ENCODE data around the gene ZMIZ1. TPM values are rescaled to one million over a fixed set of nuclear protein-coding genes. Genes with fewer than 3 reads are reported as not detected.

ZMIZ1 gene
- total RNA-seq, 1 donor from 2014 or later: 29.5 TPM

DNA sequence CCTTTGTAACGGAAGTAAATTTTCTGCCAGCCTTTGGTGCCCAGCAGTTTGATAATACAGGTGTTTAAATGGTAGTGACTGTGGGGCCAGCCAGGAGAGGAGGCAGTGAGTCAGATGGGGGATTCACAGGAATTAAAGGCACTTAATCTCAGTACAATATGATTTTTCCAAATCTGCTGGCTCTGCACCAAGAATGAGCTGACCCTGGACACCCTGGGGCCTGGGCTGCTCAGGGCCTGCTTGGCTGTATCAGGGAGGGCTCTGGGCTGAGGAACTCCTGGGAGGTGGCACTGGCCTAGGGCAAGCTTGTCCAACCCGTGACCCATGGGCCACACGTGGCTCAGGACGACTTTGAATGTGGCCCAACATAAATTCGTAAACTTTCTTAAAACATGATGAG, 104.1 kb downstream of the ZMIZ1 start:
- no peak for DNase-seq

- DNase-seq: no peak
Measured at GRCh38 chr10:79173582-79174262, 105.0 kb downstream of the ZMIZ1 start.

GRCh38 chr10:79176052-79176501, 107.3 kb downstream of the ZMIZ1 start:
- no peak for DNase-seq

DNA sequence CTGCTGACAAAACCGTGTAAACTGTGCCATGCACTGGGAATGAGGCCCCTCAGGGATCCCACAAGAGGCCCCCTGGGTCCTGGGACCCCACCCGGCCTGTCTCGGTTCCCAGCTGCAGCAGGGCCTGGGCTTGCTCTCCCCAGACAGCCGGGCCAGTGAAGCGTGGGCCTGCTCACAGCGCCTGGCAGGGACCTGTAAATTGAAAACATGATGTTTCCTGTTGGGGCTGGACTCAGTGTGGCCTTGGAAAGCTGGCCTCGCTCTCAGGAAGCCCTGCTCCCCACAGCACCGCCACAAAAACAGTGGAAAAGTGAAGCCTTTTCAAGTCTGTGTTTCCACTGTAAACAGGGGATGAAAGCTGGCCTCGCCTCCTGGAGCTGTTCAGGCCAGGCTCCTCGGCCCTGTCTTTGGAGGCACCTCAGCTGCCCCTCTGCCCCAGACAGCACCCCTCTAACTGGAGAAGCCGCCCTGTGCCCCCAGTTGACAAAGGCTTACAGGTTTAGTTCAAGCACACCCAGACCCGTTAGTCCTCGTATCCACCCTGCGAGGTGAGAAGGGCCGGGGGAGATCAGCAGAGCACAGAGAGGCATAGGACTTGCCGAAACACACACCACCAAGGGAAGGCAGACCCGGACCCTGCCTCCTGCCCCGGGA, 108.3 kb downstream of the ZMIZ1 start:
- no peak for DNase-seq

GRCh38 chr10:79178070-79178576, 109.4 kb downstream of the ZMIZ1 start:
- DNase-seq: no peak

DNA sequence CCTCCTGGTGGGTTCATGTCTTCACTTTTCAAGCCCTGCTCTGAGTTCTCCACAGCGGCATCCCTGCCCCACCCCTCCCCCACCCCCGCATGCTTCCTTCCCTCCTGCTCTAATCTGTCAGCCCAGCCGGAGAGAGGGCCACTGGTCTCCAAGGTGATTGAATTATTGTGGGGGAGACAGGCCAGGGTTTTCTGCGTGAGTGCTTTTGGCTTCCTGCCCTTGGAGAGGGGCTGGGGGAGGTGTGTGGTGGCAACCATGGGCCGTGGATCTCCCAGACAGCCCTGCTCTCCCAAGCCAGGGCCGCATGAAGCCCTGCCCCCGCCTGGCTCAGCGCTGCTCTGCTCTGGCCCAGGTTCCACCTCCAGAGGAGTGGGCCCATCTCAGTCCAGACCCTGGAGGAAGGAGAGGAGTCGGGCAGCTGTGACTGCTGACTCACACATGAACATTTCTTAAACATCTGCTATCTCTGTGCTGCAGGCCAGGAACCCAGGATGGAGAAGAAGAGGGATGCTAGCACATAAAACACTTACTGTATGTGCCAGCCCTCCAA, 109.9 kb downstream of the ZMIZ1 start:
- DNase-seq: no peak

GRCh38 chr10:79179164-79179956, 110.6 kb downstream of the ZMIZ1 start:
- no peak for DNase-seq

DNA sequence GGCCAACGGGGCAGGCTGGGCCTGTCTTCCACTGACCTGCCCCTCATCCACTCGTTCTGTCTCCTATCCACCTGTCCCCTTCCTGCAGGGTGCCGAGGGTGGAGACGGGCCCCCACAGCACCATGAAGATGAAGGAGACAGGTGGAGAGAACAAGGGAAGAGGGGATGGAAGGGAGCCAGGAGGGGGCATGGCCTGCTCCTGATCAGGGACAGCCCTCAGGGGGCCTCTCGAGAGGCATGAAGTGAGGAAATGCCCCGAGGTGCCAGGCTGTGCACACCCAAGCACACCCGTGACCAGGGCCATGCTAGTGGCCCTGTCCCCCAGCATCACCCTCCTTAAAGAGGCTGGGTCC, 111.2 kb downstream of the ZMIZ1 start:
- no peak for DNase-seq

DNA sequence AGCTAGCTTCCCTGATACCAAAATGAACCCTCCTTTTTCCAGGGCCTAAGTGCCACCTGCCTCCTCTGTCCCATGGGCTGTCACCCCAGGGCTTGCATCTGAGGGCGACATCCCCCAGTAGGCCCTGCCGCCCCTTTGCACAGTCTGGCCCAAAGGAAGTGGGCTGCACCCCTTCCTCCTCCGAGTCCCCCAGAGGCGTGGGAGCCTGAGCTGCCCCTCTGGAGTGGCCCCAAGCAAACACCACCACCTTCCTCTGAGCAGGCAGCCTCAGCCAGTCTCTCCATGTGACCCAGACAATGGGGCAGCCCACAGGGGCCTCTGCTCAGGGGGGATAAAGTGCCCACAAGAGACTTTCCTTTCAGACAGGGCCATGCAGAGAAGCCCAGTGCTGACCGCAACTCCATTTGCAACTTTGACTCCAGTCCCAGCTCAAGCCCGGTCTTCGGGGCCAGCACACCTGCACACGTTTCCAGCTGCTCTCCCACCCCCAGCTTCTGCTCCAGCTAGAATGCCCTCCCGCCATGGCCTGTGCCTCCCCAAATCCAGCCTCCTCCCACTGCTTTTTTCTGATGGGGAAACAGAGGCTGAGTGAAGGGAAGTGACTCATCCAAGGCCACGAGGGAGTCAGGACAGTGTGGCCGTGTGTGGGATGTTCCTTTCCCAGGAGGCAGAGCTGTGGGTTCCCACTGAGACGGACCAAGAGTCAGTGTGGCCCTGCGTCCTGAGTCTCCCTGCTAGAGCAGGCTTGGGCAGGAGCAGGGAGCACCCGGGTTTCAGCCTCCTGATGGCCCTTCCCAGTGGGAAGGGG, 111.9 kb downstream of the ZMIZ1 start:
- no peak for DNase-seq

- no peak for DNase-seq
Measured at GRCh38 chr10:79181227-79181626, 112.5 kb downstream of the ZMIZ1 start.

DNA sequence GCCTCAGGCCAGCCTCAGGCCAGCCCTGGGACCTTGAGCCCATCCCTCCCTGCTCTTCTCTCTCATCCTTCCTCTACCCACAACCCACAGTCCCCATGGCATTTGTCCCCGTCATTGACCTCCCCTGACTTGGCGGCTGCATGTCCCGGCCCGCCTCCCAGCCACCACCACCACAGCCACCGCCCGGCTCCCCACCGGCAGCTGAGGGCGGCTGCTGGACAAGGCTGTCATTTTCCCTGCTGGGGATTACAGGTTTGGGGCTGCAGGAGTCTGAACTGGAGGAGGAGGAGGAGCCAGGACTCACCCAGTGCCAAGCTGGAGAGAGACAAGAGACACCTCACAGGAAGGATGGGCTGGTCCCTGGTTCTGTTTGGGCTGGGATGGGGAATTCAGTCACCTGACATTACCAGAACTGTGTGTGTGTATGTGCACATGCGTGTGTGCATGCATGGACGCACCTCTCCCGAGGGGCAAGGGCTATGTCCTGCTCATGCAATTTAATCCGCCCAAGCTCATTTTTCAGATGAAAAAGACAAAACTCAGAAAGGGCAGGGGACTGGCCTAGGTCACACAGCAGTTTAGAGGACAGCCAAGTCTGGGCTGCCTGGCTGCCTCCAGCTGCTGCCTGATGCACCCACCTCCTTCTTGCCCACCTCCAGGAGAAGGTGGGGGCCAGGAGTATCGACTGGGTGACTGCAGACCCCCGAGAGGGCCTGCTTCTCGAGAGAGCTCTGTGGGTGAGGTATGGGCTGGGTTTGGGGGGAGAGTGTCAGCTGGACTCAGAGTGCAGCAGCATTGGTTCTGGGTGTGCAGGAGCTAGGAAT, 113.1 kb downstream of the ZMIZ1 start:
- no peak for DNase-seq

GRCh38 chr10:79182781-79183467, 114.2 kb downstream of the ZMIZ1 start:
- no peak for DNase-seq

- DNase-seq: no peak
Measured at GRCh38 chr10:79183468-79183865, 114.7 kb downstream of the ZMIZ1 start.

DNA sequence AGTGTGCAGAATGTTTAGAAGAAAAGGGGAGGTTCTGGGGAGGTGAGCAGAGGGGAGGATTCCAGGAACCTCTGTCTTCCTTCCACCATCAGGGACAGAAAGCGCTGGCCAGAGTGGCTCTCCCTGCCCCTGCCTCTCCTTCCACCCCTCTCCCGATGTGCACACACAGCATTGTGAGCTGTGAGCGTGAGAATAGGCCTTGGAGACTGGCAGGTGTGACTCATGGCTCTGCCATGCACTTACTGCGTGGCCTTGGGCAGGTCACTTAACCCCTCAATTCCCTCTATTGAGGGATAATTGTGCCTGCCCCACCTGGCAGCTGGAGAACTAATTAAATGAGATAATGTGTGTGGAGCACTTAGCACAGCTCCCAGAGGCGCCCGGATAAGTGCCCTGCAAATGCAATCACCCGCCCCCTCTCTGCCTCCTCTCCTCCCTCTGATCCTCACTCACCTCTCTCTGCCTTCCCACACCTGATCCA, 115.4 kb downstream of the ZMIZ1 start:
- no peak for DNase-seq

- no peak for DNase-seq
Measured at GRCh38 chr10:79184657-79185056, 115.9 kb downstream of the ZMIZ1 start.

GRCh38 chr10:79185067-79185774, 116.5 kb downstream of the ZMIZ1 start:
- DNase-seq: no peak

DNA sequence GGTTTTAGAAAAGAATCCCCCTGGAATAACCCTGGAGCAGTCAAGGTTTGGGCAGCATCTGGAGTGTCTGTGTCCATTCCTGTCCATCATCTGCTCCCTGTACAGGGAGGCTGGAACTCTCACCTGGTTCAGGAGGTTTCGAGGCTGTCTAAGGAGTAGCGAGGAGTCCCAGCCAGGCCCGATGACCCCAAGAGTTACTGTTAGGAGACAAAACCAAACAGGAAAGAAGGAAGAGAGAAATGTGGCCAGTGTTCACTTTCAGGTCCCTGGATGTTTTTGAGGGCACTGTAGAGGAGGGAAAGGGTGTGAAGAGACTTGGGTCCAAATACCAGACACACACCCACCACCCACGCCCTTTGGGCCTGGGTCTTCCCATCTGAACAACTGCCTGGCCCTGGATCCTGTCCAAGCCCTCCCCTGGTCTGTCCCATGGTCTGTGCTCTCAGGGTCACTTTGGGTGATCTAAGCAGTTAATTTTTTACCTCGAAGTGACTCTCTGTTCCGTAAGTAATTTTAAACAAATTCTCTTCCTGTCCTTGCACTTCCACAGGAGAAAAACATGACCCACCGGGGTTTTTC, 117.1 kb downstream of the ZMIZ1 start:
- DNase-seq: no peak

- DNase-seq: no peak
Measured at GRCh38 chr10:79186486-79187120, 117.8 kb downstream of the ZMIZ1 start.

All from occipital lobe (tissue), 2 donors.